CD14-positive monocyte (primary cell): ENCODE data around the gene MAP3K3. TPM values are rescaled to one million over a fixed set of nuclear protein-coding genes. Genes with fewer than 3 reads are reported as not detected.

Experiments
- DNase-seq, 3 donors: peaks; one replicate each; pipeline ENCODE4 v3.0.0-alpha.2; 2011 to 2022
- H2AFZ ChIP-seq: 2 replicates; pipeline ENCODE4 v1.6.0; 2012; ENCODE audit warnings: mild to moderate bottlenecking, low read depth, low read length, inconsistent platforms; ENCODE audit not compliant: insufficient read depth, poor library complexity, severe bottlenecking
- H3K27ac ChIP-seq, 2 donors: 1 replicate in 1 of 2; 2 replicates in 1 of 2; pipeline ENCODE4 v1.5.1; 2012 to 2013; ENCODE audit warnings: low read length in 2 of 2, control low read depth in 1 of 2, inconsistent platforms in 1 of 2, low read depth in 1 of 2, mild to moderate bottlenecking in 1 of 2
- H3K27me3 ChIP-seq, 2 donors: one replicate each; pipeline versions ENCODE4 v1.6.0 to v1.6.1; 2011 to 2013; ENCODE audit warnings: low read length in 2 of 2; ENCODE audit not compliant: control insufficient read depth in 2 of 2, insufficient read depth in 2 of 2
- H3K36me3 ChIP-seq, 2 donors: replicated peaks in 1 of 2; 1 replicate in 1 of 2; 2 replicates in 1 of 2; pipeline versions ENCODE4 v1.5.1 to v1.6.1; 2012 to 2013; ENCODE audit warnings: low read length in 2 of 2, control low read depth in 1 of 2, inconsistent platforms in 1 of 2, mild to moderate bottlenecking in 1 of 2; ENCODE audit not compliant: insufficient read depth in 2 of 2, control insufficient read depth in 1 of 2
- H3K4me1 ChIP-seq, 2 donors: 1 replicate in 1 of 2; 2 replicates in 1 of 2; pipeline versions ENCODE4 v1.5.1 to v1.6.1; 2012 to 2013; ENCODE audit warnings: low read length in 2 of 2, control low read depth in 1 of 2, inconsistent platforms in 1 of 2, mild to moderate bottlenecking in 1 of 2, moderate library complexity in 1 of 2; ENCODE audit not compliant: insufficient read depth in 2 of 2, control insufficient read depth in 1 of 2
- H3K4me2 ChIP-seq: replicated peaks from 2 replicates; pipeline ENCODE3; 2012; ENCODE audit warnings: low read length, moderate library complexity, mild to moderate bottlenecking; ENCODE audit not compliant: poor library complexity, severe bottlenecking; ENCODE audit errors: extremely low read depth
- H3K4me3 ChIP-seq, 3 experiments: fragments of 200-600 bp in 1 of 3; sonication (generic) in 1 of 3; replicated peaks in 1 of 3; 1 replicate in 2 of 3; 2 replicates in 1 of 3; pipeline ENCODE4 v1.5.1; 2011 to 2013; ENCODE audit warnings: low read length in 3 of 3, mild to moderate bottlenecking in 3 of 3, control low read depth in 2 of 3, low read depth in 2 of 3, inconsistent platforms in 1 of 3, moderate library complexity in 1 of 3
- H3K79me2 ChIP-seq: 2 replicates; pipeline ENCODE4 v1.6.0; 2012; ENCODE audit warnings: mild to moderate bottlenecking, control low read depth, inconsistent platforms, low read length, moderate library complexity; ENCODE audit not compliant: insufficient read depth
- H3K9ac ChIP-seq: 2 replicates; pipeline ENCODE4 v1.6.0; 2017; ENCODE audit warnings: low read length, mild to moderate bottlenecking; ENCODE audit not compliant: insufficient read depth, poor library complexity, severe bottlenecking
- H3K9me3 ChIP-seq, 2 donors: replicated peaks in 1 of 2; 1 replicate in 1 of 2; 2 replicates in 1 of 2; pipeline versions ENCODE4 v1.5.1 to v1.6.1; 2012 to 2013; ENCODE audit warnings: low read length in 2 of 2, control low read depth in 1 of 2; ENCODE audit not compliant: control insufficient read depth in 1 of 2, insufficient read depth in 1 of 2
- H4K20me1 ChIP-seq: 2 replicates; pipeline ENCODE4 v1.6.0; 2012; ENCODE audit warnings: mild to moderate bottlenecking, low read length, control low read depth, moderate library complexity; ENCODE audit not compliant: insufficient read depth
- H3K27ac Mint-ChIP-seq, 7 donors: one replicate each; pipeline ENCODE4 v1.8.0; 2020; ENCODE audit warnings: mild to moderate bottlenecking in 7 of 7, mixed read lengths in 7 of 7, moderate library complexity in 6 of 7, inconsistent platforms in 2 of 7
- H3K27me3 Mint-ChIP-seq, 3 donors: one replicate each; pipeline ENCODE4 v1.8.0; 2021 to 2022; ENCODE audit warnings: low read depth in 3 of 3, mild to moderate bottlenecking in 3 of 3, mixed read lengths in 3 of 3, moderate library complexity in 3 of 3, inconsistent platforms in 1 of 3
- H3K36me3 Mint-ChIP-seq, 2 donors: one replicate each; pipeline ENCODE4 v1.8.0; 2020; ENCODE audit warnings: mixed read lengths in 2 of 2, inconsistent platforms in 1 of 2, mild to moderate bottlenecking in 1 of 2
- H3K4me1 Mint-ChIP-seq: one replicate; pipeline ENCODE4 v1.8.0; 2020; ENCODE audit warnings: mild to moderate bottlenecking, mixed read lengths
- H3K4me3 Mint-ChIP-seq, 2 donors: one replicate each; pipeline ENCODE4 v1.8.0; 2020; ENCODE audit warnings: mild to moderate bottlenecking in 2 of 2, mixed read lengths in 2 of 2, moderate library complexity in 1 of 2
- H3K9me3 Mint-ChIP-seq, 7 donors: one replicate each; pipeline ENCODE4 v1.8.0; 2020 to 2022; ENCODE audit warnings: mixed read lengths in 7 of 7, mild to moderate bottlenecking in 6 of 7, moderate library complexity in 6 of 7, inconsistent platforms in 2 of 7
- CTCF ChIP-seq: fragments of 200-600 bp; IDR thresholded peaks from one replicate; pipeline ENCODE4 v1.8.0; 2022; ENCODE audit warnings: antibody characterized with exemption, mild to moderate bottlenecking
- WGBS: methylation state at CpG from one replicate; pipeline ENCODE4 v1.1.5; 2013; ENCODE audit warnings: missing lambda C conversion rate; ENCODE audit not compliant: insufficient coverage; 5-methylcytosine and 5-hydroxymethylcytosine counted together
- intact Hi-C, 2 donors: fragments of 100-400 bp; cut with micrococcal nuclease; formaldehyde crosslinking; loops; one replicate each; pipeline versions ENCODE4 v1.15.0 to v1.15.1; 2023
- polyA minus RNA-seq: library from RNA; depleted of rRNA, polyadenylated mRNA; stranded (reverse); fragments of >200 nt; gene quantifications from 2 replicates; pipeline ENCODE4 v1.2.3, GENCODE V29; 2012
- polyA plus RNA-seq, 3 donors: library from polyadenylated mRNA; depleted of rRNA in 1 of 3; unstranded in 2 of 3; stranded (reverse) in 1 of 3; fragments of 300-500 nt in 2 of 3; fragments of >200 nt in 1 of 3; fragmentation: Illumina TruSeq in 2 of 3; gene quantifications; 1 replicate in 2 of 3; 2 replicates in 1 of 3; pipeline ENCODE4 v1.2.3, GENCODE V29; 2012 to 2021
- total RNA-seq, 12 experiments: library from RNA in 1 of 12; stranded (reverse) in 1 of 12; fragments of 120-200 nt in 1 of 12; gene quantifications; one replicate each; pipeline ENCODE4 v1.2.4 and lab custom pipeline; 2013 to 2026; ENCODE audit warnings: mixed read lengths in 6 of 12, inconsistent platforms in 1 of 12

Gene MAP3K3
- 193 TPM for total RNA-seq (2013)
- polyA plus RNA-seq (100 to 1,000 TPM in 1 of 3 donors, 10 to 100 TPM in 2; 52.2 to 219 (median 63.6) TPM), polyA minus RNA-seq (177 and 224 TPM in 2 replicates), total RNA-seq (lab: John Stamatoyannopoulos, UW) (32.3 to 253 (median 193) reads per million in 11 experiments)

DNA sequence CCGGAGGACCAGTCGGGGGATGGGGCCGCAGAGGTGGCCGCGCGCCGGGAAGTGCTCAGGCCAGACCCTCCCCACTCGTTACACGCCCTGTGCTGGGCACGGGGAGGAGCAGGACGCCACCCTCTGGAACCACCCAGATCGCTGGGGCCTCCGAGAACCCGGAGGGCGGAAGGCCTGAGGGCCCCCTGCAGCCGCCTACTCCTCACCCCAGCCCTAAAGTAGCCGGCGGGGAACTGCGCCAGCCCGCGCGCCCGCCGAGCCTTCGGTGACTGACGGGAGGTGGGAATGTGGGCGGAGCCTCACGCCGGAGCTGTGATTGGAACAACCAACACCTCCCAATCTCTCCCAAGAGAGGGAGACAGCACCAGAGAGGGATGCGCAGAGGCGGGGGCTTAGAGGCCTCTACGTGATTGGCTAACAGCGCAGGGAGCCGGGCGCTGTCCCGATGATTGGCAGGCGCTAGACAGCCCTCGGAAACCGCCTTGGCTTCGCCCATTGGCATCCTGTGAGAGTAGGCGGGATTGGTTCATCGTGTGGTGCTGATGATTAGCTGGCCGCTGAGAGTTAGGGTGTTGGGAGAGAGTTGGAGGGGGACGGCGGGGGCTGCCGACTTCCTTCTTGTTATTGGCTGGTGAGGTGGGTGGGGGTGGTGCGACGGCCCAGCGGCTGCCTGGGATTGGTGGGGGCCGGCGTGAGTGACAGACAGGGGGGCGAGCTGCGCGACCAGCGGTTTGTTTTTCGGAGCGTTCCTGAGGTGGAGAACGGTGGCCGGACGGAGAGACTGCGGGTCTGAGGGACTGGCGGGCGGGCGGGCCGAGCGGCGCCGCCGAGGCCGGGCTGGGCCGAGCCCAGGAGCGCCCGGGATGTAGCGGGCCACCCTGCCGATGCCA is at the start of gene MAP3K3:
TSS of gene MAP3K3 (plus strand) at position 734 of the 890 bp plus-strand sequence. CDS start 343 bp downstream, outside the sequence.
- Histone ChIP-seq H3K9ac (peak within 1 kb of the TSS; percentile 69), H3K36me3 (no peaks in the 10 kb centered on the region), H3K4me3 (peak within 1 kb of the TSS; percentile 72 to 96 (median 92)), H2AFZ (peak within 1 kb of the TSS; percentile 86), H3K4me1 (peaks cover 32 to 44% of the 10 kb centered on the region in 2 donors), H3K27me3 (no peaks in the 10 kb centered on the region), H3K27ac (peak within 1 kb of the TSS; percentile 67 to 74), H3K9me3 (no peaks in the 10 kb centered on the region), H4K20me1 (peaks cover 41% of the 10 kb centered on the region), H3K79me2 (peaks cover 41% of the 10 kb centered on the region), H3K4me2 (peak within 1 kb of the TSS; percentile 94)
- Mint-ChIP-seq H3K27ac (peak within 1 kb of the TSS; percentile 81 to 95 (median 92)), H3K4me3 (peak within 1 kb of the TSS; percentile 99), H3K36me3 (peaks cover 0 to 10% of the 10 kb centered on the region in 2 donors), H3K9me3 (peaks cover 0 to 2% (median 0%) of the 10 kb centered on the region in 7 donors), H3K4me1 (peaks cover 39% of the 10 kb centered on the region), H3K27me3 (peaks cover 4 to 10% (median 7%) of the 10 kb centered on the region in 3 donors)
- TF ChIP-seq CTCF: peak; percentile 7
- WGBS: under 1% methylated on average over 58 of the region's 75 CpGs
- peak; percentile 99 to 100 (median 100) for DNase-seq
- intact Hi-C loops: loop anchor here (1.0 to 10.0 kb wide), 7 partner anchors 13 to 220 kb away; partner anchors contain the start of genes DCAF7 (in 2 of the 2), CCDC47 (in 1 of the 2), DDX42 (in 1 of the 2) and SMARCD2 (in 1 of the 2)

- H2AFZ ChIP-seq: no peak overlapping the region
- 80% methylated on average over 4 of the region's 5 CpGs for WGBS
- Mint-ChIP-seq H3K27ac (peak overlapping the region in 2 of 7 donors; percentile 43 to 48), H3K4me3 (no peak overlapping the region), H3K36me3 (peaks cover 20 to 26% of the 10 kb centered on the region in 2 donors), H3K9me3 (peaks cover 0 to 5% (median 0%) of the 10 kb centered on the region in 7 donors), H3K4me1 (no peaks in the 10 kb centered on the region), H3K27me3 (no peaks in the 10 kb centered on the region)
- intact Hi-C loops: no loop called here
- H3K27me3 ChIP-seq: no peaks in the 10 kb centered on the region
- H3K9ac ChIP-seq: no peak overlapping the region
- no peak overlapping the region for H3K4me2 ChIP-seq
- peaks cover 100% of the 10 kb centered on the region for H4K20me1 ChIP-seq
- peak; percentile 22 for TF ChIP-seq CTCF
- H3K9me3 ChIP-seq: no peaks in the 10 kb centered on the region
- peaks cover 8 to 23% of the 10 kb centered on the region in 2 donors for H3K36me3 ChIP-seq
- peaks cover 100% of the 10 kb centered on the region for H3K79me2 ChIP-seq
- H3K4me1 ChIP-seq: no peaks in the 10 kb centered on the region
- H3K4me3 ChIP-seq: no peak overlapping the region
- no peak overlapping the region for H3K27ac ChIP-seq
- no peak for DNase-seq
Measured at GRCh38 chr17:63573634-63574033, 48.6 kb upstream of the MAP3K3 start.
